HUES48 (cell line): ENCODE data around the gene GALR3.

Experiments used
- H3K27ac ChIP-seq: one replicate; pipeline ENCODE4 v1.7.0; 2013; ENCODE audit warnings: low read depth, low read length, inconsistent platforms
- H3K27me3 ChIP-seq: 2 replicates; pipeline ENCODE4 v1.6.1; 2013; ENCODE audit warnings: mild to moderate bottlenecking, low read length; ENCODE audit not compliant: control insufficient read depth, insufficient read depth
- H3K36me3 ChIP-seq: 2 replicates; pipeline ENCODE4 v1.6.1; 2013; ENCODE audit warnings: low read length; ENCODE audit not compliant: control insufficient read depth, insufficient read depth
- H3K4me1 ChIP-seq: 2 replicates; pipeline ENCODE4 v1.6.1; 2013; ENCODE audit warnings: mild to moderate bottlenecking, low read length; ENCODE audit not compliant: control insufficient read depth, insufficient read depth
- H3K4me3 ChIP-seq: 2 replicates; pipeline ENCODE4 v1.5.1; 2013; ENCODE audit warnings: mild to moderate bottlenecking, low read depth, low read length
- H3K9ac ChIP-seq: 2 replicates; pipeline ENCODE4 v1.6.1; 2013; ENCODE audit warnings: mild to moderate bottlenecking, low read depth, low read length, moderate library complexity
- H3K9me3 ChIP-seq: 2 replicates; pipeline ENCODE4 v1.6.1; 2013; ENCODE audit warnings: low read length; ENCODE audit not compliant: control insufficient read depth, insufficient read depth

The GALR3 gene

DNA sequence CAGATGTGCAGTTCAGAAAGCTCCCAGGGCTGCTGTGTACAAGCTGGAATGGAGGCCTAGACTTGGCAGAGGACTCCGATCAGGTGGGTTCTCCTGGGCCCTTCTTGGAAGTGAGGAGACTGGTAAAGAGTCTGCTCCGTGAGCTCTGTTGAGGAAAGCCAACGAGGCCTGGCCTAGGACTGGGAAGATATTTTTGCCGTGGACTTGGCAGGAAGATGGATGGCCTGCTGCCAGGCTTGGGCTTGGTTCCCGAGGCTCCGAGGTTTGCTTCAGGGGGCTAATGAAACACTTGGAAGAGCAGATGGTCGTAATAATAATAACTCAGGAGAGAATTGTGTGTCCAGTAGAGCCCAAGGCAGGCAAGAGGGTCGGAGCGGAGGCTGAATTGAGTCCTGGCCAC lies 3.9 kb downstream of the GALR3 start:
- Histone ChIP-seq H3K4me3 (no peak overlapping the region), H3K36me3 (peaks cover 18% of the 10 kb centered on the region), H3K27me3 (peaks cover 33% of the 10 kb centered on the region), H3K27ac (no peak overlapping the region), H3K4me1 (peaks cover 13% of the 10 kb centered on the region), H3K9ac (no peak overlapping the region), H3K9me3 (no peaks in the 10 kb centered on the region)

DNA sequence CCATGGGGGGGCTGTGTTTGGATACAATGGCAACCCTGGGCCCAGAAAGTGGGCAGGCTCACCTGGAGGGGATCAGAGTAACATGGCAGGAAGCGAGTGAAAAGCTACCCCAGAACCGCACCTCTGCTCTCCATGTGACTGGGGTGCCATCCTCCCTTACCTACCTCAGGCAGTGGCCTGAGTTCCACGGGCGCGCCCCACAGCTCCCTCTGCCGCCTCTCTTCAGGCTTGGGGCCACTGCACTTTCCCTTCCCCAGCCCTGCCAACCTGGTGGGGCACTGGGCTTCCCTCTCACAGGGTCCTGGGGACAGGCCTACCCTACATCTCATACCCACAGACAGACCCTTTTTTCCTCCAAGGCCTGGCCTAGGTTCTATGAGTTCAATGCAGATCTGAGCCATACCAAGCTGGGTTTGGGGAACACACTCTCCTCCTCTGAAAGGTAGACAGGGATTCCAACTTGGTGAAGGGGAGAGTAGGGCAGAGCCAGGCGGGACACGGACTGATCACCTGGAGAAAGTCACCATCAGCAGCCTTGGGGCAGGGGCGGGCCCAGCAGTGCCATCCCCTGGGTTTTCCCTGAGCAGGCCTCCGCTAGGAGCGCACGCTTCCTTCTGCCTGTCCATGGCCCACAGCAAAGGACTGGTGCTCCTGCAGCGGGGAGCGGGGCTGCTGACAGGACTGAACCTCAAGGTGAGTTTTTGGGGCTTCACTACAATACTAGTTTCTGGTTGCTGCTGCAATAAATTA lies 7.1 kb downstream of the GALR3 start:
- Histone ChIP-seq H3K9ac (no peak overlapping the region), H3K9me3 (no peaks in the 10 kb centered on the region)

DNA sequence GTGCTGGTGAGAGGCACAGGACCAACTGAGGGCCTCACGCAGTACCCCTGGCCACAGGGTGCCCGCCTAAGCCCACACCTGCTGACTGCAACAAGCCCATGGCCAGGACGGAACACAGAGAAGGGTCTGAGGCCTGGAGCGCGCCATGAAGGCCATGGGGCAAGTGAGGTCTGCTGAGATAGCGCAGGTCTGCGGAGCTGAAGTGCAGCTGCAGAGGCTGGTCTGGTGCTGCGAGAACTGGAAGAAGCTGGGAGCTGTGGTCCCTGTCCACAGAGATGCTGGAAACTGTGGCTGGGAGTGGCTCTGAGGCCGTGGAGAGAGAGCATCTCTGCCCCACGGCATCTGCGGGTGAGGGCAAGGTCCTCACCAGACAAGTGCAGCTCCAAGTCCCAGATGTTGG lies 8.3 kb downstream of the GALR3 start:
- Histone ChIP-seq H3K36me3 (peaks cover 40% of the 10 kb centered on the region), H3K9ac (no peak overlapping the region), H3K27ac (no peak overlapping the region), H3K27me3 (no peaks in the 10 kb centered on the region), H3K4me1 (no peaks in the 10 kb centered on the region), H3K4me3 (no peak overlapping the region), H3K9me3 (no peaks in the 10 kb centered on the region)

More for the DNA sequence above, 7.1 kb downstream of the GALR3 start:
- H3K36me3 ChIP-seq: peaks cover 40% of the 10 kb centered on the region
- no peak overlapping the region for H3K27ac ChIP-seq
- no peak overlapping the region for H3K4me3 ChIP-seq
- H3K27me3 ChIP-seq: peaks cover 7% of the 10 kb centered on the region
- H3K4me1 ChIP-seq: no peaks in the 10 kb centered on the region

DNA sequence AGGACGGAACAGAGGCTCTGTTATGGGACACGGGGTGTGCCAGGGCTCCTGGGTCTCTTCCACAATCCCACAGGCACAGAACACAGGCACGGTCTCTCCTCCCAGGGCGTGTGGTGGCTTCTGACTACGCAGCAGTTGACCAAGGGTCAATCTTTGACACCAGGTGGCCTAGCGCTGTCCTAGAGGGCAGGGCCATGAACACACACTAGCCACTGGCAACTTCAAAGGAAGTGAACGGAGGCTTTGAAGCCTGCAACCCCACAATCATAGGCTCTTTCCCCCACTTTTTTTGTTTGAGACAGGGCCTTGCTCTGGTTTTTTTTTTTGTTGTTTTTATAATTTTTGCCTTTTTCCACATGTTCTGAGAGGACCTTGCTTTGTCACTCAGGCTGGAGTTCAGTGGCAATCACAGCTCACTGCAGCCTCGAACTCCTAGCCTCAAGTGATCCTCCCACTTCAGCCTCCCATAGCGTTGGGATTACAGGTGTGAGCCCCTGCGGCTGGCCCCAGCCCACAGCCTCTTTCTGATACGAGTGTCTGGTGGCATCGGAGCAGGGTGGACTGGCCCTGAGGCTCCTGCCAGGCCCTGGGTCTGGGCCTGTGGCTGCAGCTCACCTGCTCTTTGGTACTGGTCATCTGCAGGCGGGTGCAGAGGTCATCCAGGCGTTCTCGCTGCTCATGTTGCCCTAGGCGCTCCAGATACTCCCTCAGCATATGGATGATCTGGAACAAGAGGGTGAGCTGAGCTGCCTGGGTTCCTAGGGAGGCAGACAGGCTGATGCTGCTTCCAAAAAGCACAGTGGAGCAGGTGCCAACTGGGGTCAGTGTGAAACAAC lies 9.1 kb downstream of the GALR3 start:
- Histone ChIP-seq H3K4me1 (no peaks in the 10 kb centered on the region), H3K27ac (no peak overlapping the region), H3K9ac (no peak overlapping the region), H3K36me3 (peaks cover 43% of the 10 kb centered on the region), H3K9me3 (no peaks in the 10 kb centered on the region), H3K27me3 (no peaks in the 10 kb centered on the region), H3K4me3 (no peak overlapping the region)

DNA sequence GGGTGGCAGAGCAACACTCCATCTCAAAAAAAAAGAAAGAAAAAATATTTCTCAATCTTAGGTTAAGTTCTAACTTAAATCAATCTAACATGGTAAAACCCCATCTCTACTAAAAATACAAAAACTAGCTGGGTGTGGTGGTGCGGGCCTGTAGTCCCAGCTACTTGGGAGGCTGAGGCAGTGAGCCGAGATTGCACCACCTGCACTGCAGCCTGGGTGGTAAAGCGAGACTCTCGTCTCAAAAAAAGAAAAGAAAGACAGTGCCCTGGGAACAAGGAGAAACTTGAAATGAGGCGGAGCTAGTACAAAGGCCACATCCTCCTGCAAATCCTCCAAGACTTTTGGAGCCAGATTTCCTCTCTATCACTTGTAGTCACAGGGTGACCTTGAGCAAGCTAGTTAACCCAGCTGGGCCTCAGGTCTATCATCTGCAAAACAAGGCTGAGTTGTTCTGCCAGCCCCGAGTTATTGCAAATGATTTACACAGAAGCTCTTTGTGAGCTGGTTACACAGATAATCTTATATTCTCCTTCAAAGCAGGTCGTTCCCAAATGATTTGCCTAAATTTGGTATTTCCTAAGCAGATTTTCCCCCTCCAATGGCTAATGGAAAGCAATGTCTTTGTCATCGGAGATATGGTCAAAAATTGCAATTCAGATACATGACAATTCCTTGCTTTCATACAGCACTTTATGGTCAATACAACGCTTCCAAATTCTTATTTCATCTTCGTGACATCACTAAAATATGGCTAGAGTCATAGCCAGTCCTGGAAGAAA lies 19.0 kb downstream of the GALR3 start:
- Histone ChIP-seq H3K36me3 (peaks cover 15% of the 10 kb centered on the region), H3K4me3 (no peak overlapping the region), H3K27ac (no peak overlapping the region), H3K9ac (no peak overlapping the region), H3K27me3 (no peaks in the 10 kb centered on the region), H3K9me3 (no peaks in the 10 kb centered on the region), H3K4me1 (no peaks in the 10 kb centered on the region)

DNA sequence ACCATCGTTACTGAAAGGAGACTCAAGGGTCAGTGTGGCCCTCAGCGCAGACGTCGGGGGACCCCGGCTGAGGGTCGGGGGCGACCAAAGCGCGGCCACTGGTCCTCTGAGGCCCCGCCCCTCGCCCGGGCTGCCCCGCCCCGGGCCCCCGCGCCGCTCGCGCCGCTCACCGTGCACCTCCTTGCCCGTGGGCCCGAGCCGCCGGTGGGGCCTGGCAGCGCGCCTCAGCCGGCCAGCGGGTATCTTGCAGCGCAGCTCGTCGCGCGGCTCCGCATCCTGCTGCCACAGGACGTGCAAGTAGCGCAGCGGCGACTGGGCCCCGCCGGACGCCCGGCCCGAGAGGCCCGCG lies 20.5 kb downstream of the GALR3 start:
- Histone ChIP-seq H3K9me3 (no peaks in the 10 kb centered on the region), H3K27ac (peak overlapping the region; percentile 73), H3K27me3 (no peaks in the 10 kb centered on the region), H3K4me3 (peak overlapping the region; percentile 70), H3K4me1 (no peaks in the 10 kb centered on the region), H3K36me3 (peaks cover 5% of the 10 kb centered on the region), H3K9ac (no peak overlapping the region; the same call in 1 of the 2 replicates)

DNA sequence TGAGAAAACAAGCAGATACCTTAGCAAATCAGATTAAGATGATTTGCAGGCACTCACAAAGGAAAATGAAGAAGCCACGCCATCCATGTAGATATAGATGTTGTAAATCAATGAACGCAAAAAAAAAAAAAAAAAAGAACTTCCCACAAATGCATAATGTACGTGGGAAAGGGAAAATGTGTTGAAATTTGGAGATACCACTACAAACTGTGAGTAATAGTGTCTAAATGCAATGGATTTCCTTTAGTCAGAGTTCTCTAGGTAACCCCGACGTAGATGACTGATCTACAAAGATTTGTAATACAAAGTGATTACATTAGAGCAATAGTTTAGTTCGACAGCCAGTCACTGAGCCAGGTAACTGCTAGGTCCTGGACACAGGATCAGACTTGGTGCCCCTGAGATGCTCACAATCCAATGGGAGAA lies 21.7 kb downstream of the GALR3 start:
- Histone ChIP-seq H3K9ac (no peak overlapping the region), H3K9me3 (no peaks in the 10 kb centered on the region), H3K36me3 (no peaks in the 10 kb centered on the region), H3K27ac (no peak overlapping the region), H3K4me3 (peak overlapping the region; percentile 70), H3K4me1 (no peaks in the 10 kb centered on the region), H3K27me3 (no peaks in the 10 kb centered on the region)

DNA sequence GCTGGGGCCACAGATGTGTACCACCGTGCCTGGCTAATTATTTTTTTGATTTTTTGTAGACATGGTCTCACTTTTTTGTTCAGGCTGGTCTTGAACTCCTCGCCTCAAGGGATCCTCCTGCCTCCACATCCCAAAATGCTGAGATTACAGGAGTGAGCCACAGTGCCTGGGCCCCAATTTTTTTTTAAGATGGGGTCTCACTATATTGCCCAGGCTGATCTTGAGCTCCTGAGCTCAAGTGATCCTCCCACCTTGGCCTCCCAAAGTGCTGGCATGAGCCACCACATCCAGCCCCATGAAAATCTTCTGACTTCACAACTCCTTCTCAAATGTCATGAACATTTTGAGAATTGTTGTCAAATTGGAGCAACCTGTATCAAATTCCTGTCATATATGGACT lies 23.3 kb downstream of the GALR3 start:
- Histone ChIP-seq H3K4me3 (no peak overlapping the region), H3K27ac (no peak overlapping the region), H3K27me3 (no peaks in the 10 kb centered on the region), H3K4me1 (no peaks in the 10 kb centered on the region), H3K36me3 (peaks cover 10% of the 10 kb centered on the region), H3K9me3 (no peaks in the 10 kb centered on the region), H3K9ac (no peak overlapping the region)

DNA sequence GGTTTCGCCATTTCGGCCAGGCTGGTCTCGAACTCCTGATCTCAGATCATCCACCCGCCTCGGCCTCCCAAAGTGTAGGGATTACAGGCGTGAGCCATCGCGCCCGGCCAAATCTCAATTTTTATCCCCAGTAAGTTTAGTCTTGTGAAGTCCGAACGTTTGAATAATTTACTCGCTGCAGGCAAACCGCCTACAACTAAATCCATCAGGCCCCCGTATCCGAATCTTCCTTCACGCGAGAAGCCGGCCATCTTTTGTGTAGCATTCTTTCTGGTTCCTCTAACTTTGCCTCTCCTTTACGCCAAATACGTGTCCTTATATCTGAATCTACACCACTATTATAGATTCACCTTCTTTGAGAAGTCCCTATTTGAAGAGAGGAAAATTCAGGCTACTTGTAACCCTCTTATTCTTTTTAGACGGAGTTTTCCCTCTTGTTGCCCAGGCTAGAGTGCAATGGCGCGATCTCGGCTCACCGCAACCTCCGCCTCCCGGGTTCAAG lies 25.5 kb downstream of the GALR3 start:
- no peaks in the 10 kb centered on the region for H3K4me1 ChIP-seq
- H3K27me3 ChIP-seq: no peaks in the 10 kb centered on the region
- H3K9me3 ChIP-seq: no peaks in the 10 kb centered on the region
- H3K4me3 ChIP-seq: peak overlapping the region; percentile 95
- peak overlapping the region; percentile 91 for H3K9ac ChIP-seq
- H3K27ac ChIP-seq: peak overlapping the region; percentile 87
- H3K36me3 ChIP-seq: peaks cover 32% of the 10 kb centered on the region

DNA sequence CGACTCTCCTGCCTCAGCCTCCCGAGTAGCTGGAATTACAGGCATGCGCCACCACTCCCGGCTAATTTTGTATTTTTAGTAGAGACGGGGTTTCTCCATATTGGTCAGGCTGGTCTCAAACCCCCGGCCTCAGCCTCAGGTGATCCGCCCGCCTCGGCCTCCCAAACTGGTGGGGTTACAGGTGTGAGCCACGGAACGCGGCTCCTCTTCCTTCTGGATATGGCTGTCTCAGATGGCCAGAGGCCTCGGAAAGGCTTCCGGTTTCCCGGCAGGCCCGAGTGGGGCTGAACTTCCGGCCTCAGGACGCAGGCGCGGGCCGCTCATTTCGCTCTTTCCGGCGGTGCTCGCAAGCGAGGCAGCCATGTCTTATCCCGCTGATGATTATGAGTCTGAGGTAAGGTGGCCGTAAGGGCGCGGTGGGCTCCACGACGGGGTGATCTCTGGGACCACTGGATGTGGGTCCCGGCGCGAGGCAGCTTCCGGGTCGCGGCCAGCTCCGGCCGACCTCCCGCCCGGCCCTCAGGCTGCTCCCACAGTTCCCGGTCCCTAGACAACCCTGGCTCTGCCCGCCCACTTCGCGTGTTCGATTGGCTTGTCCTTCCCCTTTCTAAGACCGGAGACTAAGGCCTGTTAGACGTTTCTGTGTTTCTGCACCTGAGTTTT lies 26.0 kb downstream of the GALR3 start, which contains the start of gene EIF3L:
TSS of gene EIF3L (plus strand) at position 331 of the 663 bp plus-strand sequence. CDS start at position 362, 31 bp downstream.
- Histone ChIP-seq H3K36me3 (peaks cover 38% of the 10 kb centered on the region), H3K9me3 (no peaks in the 10 kb centered on the region), H3K27me3 (no peaks in the 10 kb centered on the region), H3K9ac (peak within 1 kb of the TSS; percentile 91), H3K4me3 (peak within 1 kb of the TSS; percentile 95), H3K4me1 (no peaks in the 10 kb centered on the region), H3K27ac (peak within 1 kb of the TSS; percentile 87)
